Regular cardiac myocyte (primary cell): Measurements from ENCODE around the gene SPRYD7. TPM values are rescaled to one million over a fixed set of nuclear protein-coding genes. Genes with fewer than 3 reads are reported as not detected.

Source experiments
- total RNA-seq: library from RNA; depleted of rRNA; stranded (reverse); fragments of >200 nt; gene quantifications from 2 replicates; pipeline ENCODE4 v1.2.3, GENCODE V29; 2014

Gene SPRYD7
- 5.1 and 10.2 TPM in 2 replicates for total RNA-seq

DNA sequence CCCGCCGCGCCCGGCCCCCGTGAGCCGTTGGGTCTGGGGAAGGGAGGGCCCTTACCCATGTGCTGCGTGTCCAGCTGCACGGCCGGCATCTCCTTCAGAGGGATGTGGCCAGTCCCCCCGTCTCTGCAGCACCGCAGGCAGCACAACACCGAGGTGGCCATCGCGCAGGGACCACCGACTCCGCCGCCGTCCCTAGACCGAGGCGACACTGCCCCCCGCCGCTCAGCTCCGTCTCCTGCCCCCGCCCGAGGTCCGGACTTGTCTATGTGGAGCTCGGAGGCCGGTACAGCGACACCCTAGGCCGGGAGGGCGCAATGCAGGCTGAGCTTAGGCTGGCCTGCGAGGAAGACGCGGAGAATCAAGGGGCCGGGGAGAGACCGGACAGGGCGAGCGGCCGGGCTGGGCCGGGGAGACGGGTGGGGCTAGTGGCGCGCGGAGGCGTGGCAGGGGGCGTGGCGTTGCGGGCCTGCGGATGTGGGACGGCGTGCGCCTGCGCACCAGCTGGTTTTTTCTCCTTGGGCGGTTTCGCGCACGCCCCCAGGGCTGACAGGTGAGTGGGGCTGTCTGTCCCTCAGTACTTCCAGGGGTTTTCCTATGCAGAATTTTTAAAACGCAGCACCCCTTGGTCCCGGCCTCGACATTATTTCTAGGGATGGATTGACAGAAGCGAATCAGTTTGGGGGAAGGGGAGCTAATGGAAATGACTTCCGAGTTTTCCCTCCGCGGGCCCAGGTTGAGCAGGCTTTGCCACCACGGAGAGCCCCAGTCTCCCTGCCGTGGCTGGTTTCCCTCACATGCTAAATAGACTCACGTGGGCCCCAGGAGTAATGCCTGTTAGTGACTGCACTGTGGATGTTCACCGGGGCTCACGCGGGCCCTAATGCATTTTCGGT is at the start of gene SPRYD7:
TSS of gene SPRYD7 (minus strand) at position 266 of the 893 bp plus-strand sequence. CDS start at position 161, 105 bp downstream.

Other genes with a start within 250 kb of the SPRYD7 start
- gene EBPL, start 244.9 kb downstream of the SPRYD7 start, total RNA-seq, result 56.9 and 71.1 TPM in 2 replicates
- 27.6 and 39.9 TPM in 2 replicates for gene KPNA3, start 143.7 kb downstream of the SPRYD7 start, total RNA-seq
- gene TRIM13, start 60.7 kb upstream of the SPRYD7 start, total RNA-seq, result 15.3 and 23.7 TPM in 2 replicates
- 2.9 and 3.7 TPM in 2 replicates for gene KCNRG, start 79.1 kb upstream of the SPRYD7 start, total RNA-seq